ENCODE measurements around the gene IL21R.

The IL21R gene

GRCh38 chr16:27481282-27481934 is 79.4 kb downstream of the IL21R start:
- H3K36me3 ChIP-seq (replicated peaks; ENCODE audit: insufficient read depth, low read length), result peaks cover 3% of the 10 kb centered on the region; the same call in 1 of the 2 replicates

GRCh38 chr16:27482397-27483087 is 80.6 kb downstream of the IL21R start:
- Histone ChIP-seq H3K9ac (ENCODE audit: low read length) (no peak overlapping the region), H2AFZ (ENCODE audit: low read length) (no peak overlapping the region), H3K4me1 (ENCODE audit: low read length) (no peaks in the 10 kb centered on the region), H3K36me3 (replicated peaks; ENCODE audit: insufficient read depth, low read length) (peaks cover 3% of the 10 kb centered on the region; the same call in 1 of the 2 replicates), H3K9me2 (replicated peaks; ENCODE audit: insufficient read depth, low read length) (no peaks in the 10 kb centered on the region), H3K79me2 (ENCODE audit: low read length) (no peaks in the 10 kb centered on the region), H3K4me3 (ENCODE audit: low read length) (no peak overlapping the region), H3K27me3 (replicated peaks; ENCODE audit: insufficient read depth, low read length) (no peaks in the 10 kb centered on the region), H3K9me3 (replicated peaks; ENCODE audit: insufficient read depth, low read length) (no peaks in the 10 kb centered on the region), H3K4me2 (ENCODE audit: low read depth, low read length) (no peak overlapping the region), H3F3A (ENCODE audit: insufficient read depth, low read length) (no peaks in the 10 kb centered on the region), H4K20me1 (ENCODE audit: insufficient read depth, low read length) (no peaks in the 10 kb centered on the region), H3K27ac (ENCODE audit: low read length) (no peak overlapping the region)
- DNase-seq, result no peak
- no peak for TF ChIP-seq EZH2phosphoT487 (IDR thresholded peaks at IDR 0.05; ENCODE audit: low read length)
- no peak for TF ChIP-seq CTCF (IDR thresholded peaks at IDR 0.05; ENCODE audit: low read length)
- TF ChIP-seq EZH2 (optimal IDR thresholded peaks at IDR 0.05; ENCODE audit: low read depth, low read length), result no peak

More at GRCh38 chr16:27481282-27481934, 79.4 kb downstream of the IL21R start:
- DNase-seq, result no peak
- Histone ChIP-seq H3K27ac (ENCODE audit: low read length) (no peak overlapping the region), H3K9ac (ENCODE audit: low read length) (no peak overlapping the region), H3K9me2 (replicated peaks; ENCODE audit: insufficient read depth, low read length) (no peaks in the 10 kb centered on the region), H3K27me3 (replicated peaks; ENCODE audit: insufficient read depth, low read length) (no peaks in the 10 kb centered on the region), H3K4me3 (ENCODE audit: low read length) (no peak overlapping the region), H3K9me3 (replicated peaks; ENCODE audit: insufficient read depth, low read length) (no peaks in the 10 kb centered on the region), H4K20me1 (ENCODE audit: insufficient read depth, low read length) (no peaks in the 10 kb centered on the region), H3K79me2 (ENCODE audit: low read length) (no peaks in the 10 kb centered on the region), H3K4me2 (ENCODE audit: low read depth, low read length) (no peak overlapping the region), H3K4me1 (ENCODE audit: low read length) (no peaks in the 10 kb centered on the region), H2AFZ (ENCODE audit: low read length) (no peak overlapping the region), H3F3A (ENCODE audit: insufficient read depth, low read length) (no peaks in the 10 kb centered on the region)
- TF ChIP-seq CTCF (IDR thresholded peaks at IDR 0.05; ENCODE audit: low read length), result no peak

GRCh38 chr16:27483088-27483437 is 81.1 kb downstream of the IL21R start:
- Histone ChIP-seq H3K9me2 (replicated peaks; ENCODE audit: insufficient read depth, low read length) (no peaks in the 10 kb centered on the region), H3K9me3 (replicated peaks; ENCODE audit: insufficient read depth, low read length) (no peaks in the 10 kb centered on the region), H2AFZ (ENCODE audit: low read length) (no peak overlapping the region), H3K4me3 (ENCODE audit: low read length) (no peak overlapping the region), H3F3A (ENCODE audit: insufficient read depth, low read length) (no peaks in the 10 kb centered on the region), H3K4me1 (ENCODE audit: low read length) (no peaks in the 10 kb centered on the region), H3K36me3 (replicated peaks; ENCODE audit: insufficient read depth, low read length) (peaks cover 3% of the 10 kb centered on the region; the same call in 1 of the 2 replicates), H4K20me1 (ENCODE audit: insufficient read depth, low read length) (no peaks in the 10 kb centered on the region), H3K27ac (ENCODE audit: low read length) (no peak overlapping the region), H3K4me2 (ENCODE audit: low read depth, low read length) (no peak overlapping the region), H3K79me2 (ENCODE audit: low read length) (no peaks in the 10 kb centered on the region), H3K9ac (ENCODE audit: low read length) (no peak overlapping the region), H3K27me3 (replicated peaks; ENCODE audit: insufficient read depth, low read length) (no peaks in the 10 kb centered on the region)
- DNase-seq, result no peak
- no peak for TF ChIP-seq EZH2phosphoT487 (IDR thresholded peaks at IDR 0.05; ENCODE audit: low read length)
- no peak for TF ChIP-seq EZH2 (optimal IDR thresholded peaks at IDR 0.05; ENCODE audit: low read depth, low read length)
- no peak for TF ChIP-seq CTCF (IDR thresholded peaks at IDR 0.05; ENCODE audit: low read length)

Measured in MM.1S (cell line).